ENCODE measurements around the gene SPRED3.
A peak's percentile ranks its signal among the peaks of the same experiment; 100 is the strongest.

DNA sequence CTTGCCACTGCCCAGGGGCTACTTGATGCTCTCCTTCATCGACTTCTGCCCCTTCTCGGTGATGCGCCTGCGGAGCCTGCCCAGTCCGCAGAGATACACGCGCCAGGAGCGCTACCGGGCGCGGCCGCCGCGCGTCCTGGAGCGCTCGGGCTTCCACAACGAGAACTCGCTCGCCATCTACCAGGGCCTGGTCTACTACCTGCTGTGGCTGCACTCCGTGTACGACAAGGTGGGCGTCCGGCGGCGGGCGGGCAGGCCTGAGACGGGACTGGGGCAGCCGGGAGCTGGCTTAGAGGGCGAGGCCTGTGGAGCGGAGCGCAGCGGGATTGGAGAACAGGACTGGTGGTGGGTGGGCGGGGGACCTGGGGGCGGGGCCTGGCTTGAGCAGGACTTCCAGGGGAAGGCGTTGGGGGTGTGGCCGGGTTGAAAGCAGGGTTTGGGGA lies 26.8 kb upstream of the SPRED3 start:
- 0 out of 2 replicates have a peak, but pooled peaks have one; percentile 27 for TF ChIP-seq POLR2AphosphoS5 (IDR thresholded peaks at IDR 0.05; ENCODE audit: low read depth, low read length)
- no peak for TF ChIP-seq SIN3A (IDR thresholded peaks at IDR 0.05; ENCODE audit: borderline replicate concordance, insufficient read depth, low read length)
- TF ChIP-seq TAF1 (IDR thresholded peaks at IDR 0.05; ENCODE audit: borderline replicate concordance, insufficient read depth, low read length): peak; percentile 40; the same call in 1 of the 2 replicates
- TF ChIP-seq, protein P1, sequence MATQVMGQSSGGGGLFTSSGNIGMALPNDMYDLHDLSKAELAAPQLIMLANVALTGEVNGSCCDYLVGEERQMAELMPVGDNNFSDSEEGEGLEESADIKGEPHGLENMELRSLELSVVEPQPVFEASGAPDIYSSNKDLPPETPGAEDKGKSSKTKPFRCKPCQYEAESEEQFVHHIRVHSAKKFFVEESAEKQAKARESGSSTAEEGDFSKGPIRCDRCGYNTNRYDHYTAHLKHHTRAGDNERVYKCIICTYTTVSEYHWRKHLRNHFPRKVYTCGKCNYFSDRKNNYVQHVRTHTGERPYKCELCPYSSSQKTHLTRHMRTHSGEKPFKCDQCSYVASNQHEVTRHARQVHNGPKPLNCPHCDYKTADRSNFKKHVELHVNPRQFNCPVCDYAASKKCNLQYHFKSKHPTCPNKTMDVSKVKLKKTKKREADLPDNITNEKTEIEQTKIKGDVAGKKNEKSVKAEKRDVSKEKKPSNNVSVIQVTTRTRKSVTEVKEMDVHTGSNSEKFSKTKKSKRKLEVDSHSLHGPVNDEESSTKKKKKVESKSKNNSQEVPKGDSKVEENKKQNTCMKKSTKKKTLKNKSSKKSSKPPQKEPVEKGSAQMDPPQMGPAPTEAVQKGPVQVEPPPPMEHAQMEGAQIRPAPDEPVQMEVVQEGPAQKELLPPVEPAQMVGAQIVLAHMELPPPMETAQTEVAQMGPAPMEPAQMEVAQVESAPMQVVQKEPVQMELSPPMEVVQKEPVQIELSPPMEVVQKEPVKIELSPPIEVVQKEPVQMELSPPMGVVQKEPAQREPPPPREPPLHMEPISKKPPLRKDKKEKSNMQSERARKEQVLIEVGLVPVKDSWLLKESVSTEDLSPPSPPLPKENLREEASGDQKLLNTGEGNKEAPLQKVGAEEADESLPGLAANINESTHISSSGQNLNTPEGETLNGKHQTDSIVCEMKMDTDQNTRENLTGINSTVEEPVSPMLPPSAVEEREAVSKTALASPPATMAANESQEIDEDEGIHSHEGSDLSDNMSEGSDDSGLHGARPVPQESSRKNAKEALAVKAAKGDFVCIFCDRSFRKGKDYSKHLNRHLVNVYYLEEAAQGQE (IDR thresholded peaks at IDR 0.05; ENCODE audit: insufficient read depth in 1 of 2, low read depth in 2 of 2, low read length in 2 of 2): no peak
- TF ChIP-seq FOXP2 (optimal IDR thresholded peaks at IDR 0.05; ENCODE audit: borderline replicate concordance, extremely low read depth, extremely low read length, insufficient read depth): no peak
